ENCODE data around the gene AFTPH. TPM values are rescaled to one million over a fixed set of nuclear protein-coding genes. Genes with fewer than 3 reads are reported as not detected.

Gene AFTPH
- polyA plus RNA-seq, 1 of the 3 experiments (the other 2 are of a cell fraction), result 7.4 TPM

DNA sequence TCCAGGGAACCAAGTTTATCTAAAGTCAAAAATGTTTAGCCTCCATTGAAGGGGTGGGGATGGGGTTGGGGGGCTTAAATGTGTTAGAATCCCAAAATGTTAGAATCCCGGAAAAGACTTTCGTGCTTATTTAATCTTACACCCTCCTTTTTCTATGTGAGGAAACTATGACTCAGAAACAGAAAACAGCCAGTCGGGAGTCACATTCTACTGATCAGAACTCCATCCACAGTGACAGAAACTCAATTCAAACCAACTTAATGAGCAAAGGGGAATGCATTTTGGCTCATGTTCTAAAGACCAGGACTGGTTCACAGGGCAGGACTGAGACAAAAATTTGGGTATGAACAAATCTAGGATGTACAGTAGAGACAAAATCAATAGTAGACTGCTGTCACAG, 31.9 kb upstream of the AFTPH start (continued):
- TF ChIP-seq YY1 (IDR thresholded peaks at IDR 0.05; ENCODE audit: low read depth) (no peak), FOXJ3 (CRISPR knock-in tag; IDR thresholded peaks at IDR 0.05) (no peak), NRF1 (IDR thresholded peaks at IDR 0.05; ENCODE audit: low read depth, low read length) (no peak), EZH2phosphoT487 (IDR thresholded peaks at IDR 0.05; ENCODE audit: borderline replicate concordance, low read depth) (no peak), TCF12 (IDR thresholded peaks at IDR 0.05) (no peak)

DNA sequence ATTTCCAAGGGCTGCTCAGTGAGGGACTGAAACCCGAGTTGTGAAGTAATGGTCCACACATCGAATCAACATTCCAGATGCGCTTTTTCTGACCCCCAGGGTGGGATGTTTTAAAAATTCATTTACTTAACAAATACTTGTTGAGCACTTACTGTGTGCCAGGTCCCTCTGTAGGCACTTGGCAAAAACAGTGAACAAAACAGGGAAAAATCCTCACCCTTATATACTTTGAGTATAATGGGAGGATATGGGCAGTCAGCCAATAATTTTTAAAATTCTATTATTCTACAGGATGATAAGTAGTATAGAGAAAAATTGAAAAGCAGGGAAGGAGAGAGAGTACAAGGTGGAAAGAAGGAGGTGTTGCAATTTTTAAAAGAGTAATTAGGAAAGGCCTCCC, 31.3 kb upstream of the AFTPH start:
- no peak overlapping the region for H3K4me3 ChIP-seq (ENCODE audit: low read depth in 2 of 2, low read length in 1 of 2)
- no peaks in the 10 kb centered on the region for H4K20me1 ChIP-seq (ENCODE audit: insufficient read depth)
- no peak overlapping the region for H3K4me2 ChIP-seq
- CTCF ChIA-PET, result interaction anchor here (0.6 to 1.0 kb wide), 2 partner anchors 30 to 162 kb away, joined by 3 to 4 read pairs; no protein-coding TSS in a partner anchor
- no peaks in the 10 kb centered on the region for H3K36me3 ChIP-seq (replicated peaks in 1 of 2; ENCODE audit: control insufficient read depth in 1 of 2, insufficient read depth in 2 of 2, low read length in 1 of 2)
- 80% methylated on average over 3 of the region's 3 CpGs for WGBS (ENCODE audit: low lambda C conversion rate)
- no peak for DNase-seq
- H3K9ac ChIP-seq, result no peak overlapping the region
- peaks cover 5% of the 10 kb centered on the region; the same call in 1 of the 2 replicates for H3K27me3 ChIP-seq (ENCODE audit: insufficient read depth)
- TF ChIP-seq NRF1 (IDR thresholded peaks at IDR 0.05; ENCODE audit: low read depth, low read length), result no peak
- TF ChIP-seq RXRA (IDR thresholded peaks at IDR 0.05; ENCODE audit: borderline replicate concordance, low read depth), result no peak
- TF ChIP-seq, protein P1, sequence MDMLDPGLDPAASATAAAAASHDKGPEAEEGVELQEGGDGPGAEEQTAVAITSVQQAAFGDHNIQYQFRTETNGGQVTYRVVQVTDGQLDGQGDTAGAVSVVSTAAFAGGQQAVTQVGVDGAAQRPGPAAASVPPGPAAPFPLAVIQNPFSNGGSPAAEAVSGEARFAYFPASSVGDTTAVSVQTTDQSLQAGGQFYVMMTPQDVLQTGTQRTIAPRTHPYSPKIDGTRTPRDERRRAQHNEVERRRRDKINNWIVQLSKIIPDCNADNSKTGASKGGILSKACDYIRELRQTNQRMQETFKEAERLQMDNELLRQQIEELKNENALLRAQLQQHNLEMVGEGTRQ (IDR thresholded peaks at IDR 0.05; ENCODE audit: borderline replicate concordance, low read depth, low read length), result no peak
- TF ChIP-seq POLR2AphosphoS5 (IDR thresholded peaks at IDR 0.05; ENCODE audit: low read depth, low read length), result no peak
- no peak for TF ChIP-seq FOXJ3 (CRISPR knock-in tag; IDR thresholded peaks at IDR 0.05)
- no peak for TF ChIP-seq RCOR1 (IDR thresholded peaks at IDR 0.05; ENCODE audit: low read length)
- no peak for TF ChIP-seq SIN3A (IDR thresholded peaks at IDR 0.05; ENCODE audit: borderline replicate concordance, low read depth, low read length)
- no peak for TF ChIP-seq PBX3 (IDR thresholded peaks at IDR 0.05)
- H3F3A ChIP-seq (replicated peaks; ENCODE audit: insufficient read depth), result no peaks in the 10 kb centered on the region
- POLR2A ChIA-PET, result no interaction called here
- no peak overlapping the region for H2AFZ ChIP-seq (ENCODE audit: low read depth)
- no peaks in the 10 kb centered on the region for H3K79me2 ChIP-seq (ENCODE audit: insufficient read depth)
- no peak overlapping the region for H3K27ac ChIP-seq (ENCODE audit: low read depth in 2 of 2, low read length in 1 of 2)
- H3K9me3 ChIP-seq, result no peaks in the 10 kb centered on the region
- peaks cover 0 to 16% of the 10 kb centered on the region in 2 experiments; a peak in 1 of 4 replicates for H3K4me1 ChIP-seq (ENCODE audit: control insufficient read depth in 1 of 2, insufficient read depth in 2 of 2, low read depth in 1 of 2, low read length in 1 of 2)
- no peaks in the 10 kb centered on the region for H3K9me2 ChIP-seq

- H3F3A ChIP-seq (replicated peaks; ENCODE audit: insufficient read depth), result no peaks in the 10 kb centered on the region
- H3K27ac ChIP-seq (ENCODE audit: low read depth in 2 of 2, low read length in 1 of 2), result no peak overlapping the region
- H3K4me3 ChIP-seq (ENCODE audit: low read depth in 2 of 2, low read length in 1 of 2), result no peak overlapping the region
- POLR2A ChIA-PET, result no interaction called here
- no peaks in the 10 kb centered on the region for H3K9me3 ChIP-seq
- TF ChIP-seq MAX (IDR thresholded peaks at IDR 0.05; ENCODE audit: low read depth) (no peak), USF1 (IDR thresholded peaks at IDR 0.05; ENCODE audit: borderline replicate concordance, low read depth) (peak; percentile 34; the same call in 1 of the 2 replicates)
- H2AFZ ChIP-seq (ENCODE audit: low read depth), result no peak overlapping the region
- H3K4me1 ChIP-seq (ENCODE audit: control insufficient read depth in 1 of 2, insufficient read depth in 2 of 2, low read depth in 1 of 2, low read length in 1 of 2), result peaks cover 0 to 13% of the 10 kb centered on the region in 2 experiments; a peak in 1 of 4 replicates
- no peak overlapping the region for H3K9ac ChIP-seq
- DNase-seq, result no peak
- CTCF ChIA-PET, result interaction anchor here (1.0 to 1.2 kb wide), 2 partner anchors 56 to 163 kb away, joined by 3 to 4 read pairs; no protein-coding TSS in a partner anchor
- no peaks in the 10 kb centered on the region for H3K36me3 ChIP-seq (replicated peaks in 1 of 2; ENCODE audit: control insufficient read depth in 1 of 2, insufficient read depth in 2 of 2, low read length in 1 of 2)
- no peaks in the 10 kb centered on the region for H4K20me1 ChIP-seq (ENCODE audit: insufficient read depth)
- 82% methylated on average over 4 of the region's 4 CpGs for WGBS (ENCODE audit: low lambda C conversion rate)
- H3K27me3 ChIP-seq (ENCODE audit: insufficient read depth), result peaks cover 5% of the 10 kb centered on the region; the same call in 1 of the 2 replicates
- H3K4me2 ChIP-seq, result no peak overlapping the region
- H3K9me2 ChIP-seq, result no peaks in the 10 kb centered on the region
- no peaks in the 10 kb centered on the region for H3K79me2 ChIP-seq (ENCODE audit: insufficient read depth)
Observed at GRCh38 chr2:64493788-64494187, 30.3 kb upstream of the AFTPH start.
